HEK293 (cell line): ENCODE results near the gene GJA9.

Experiments used
- BCL11A ChIP-seq: fragments of 450-650 bp; formaldehyde crosslinking; IDR thresholded peaks from 2 replicates; pipeline ENCODE4 v1.5.1; 2016; ENCODE audit warnings: low read depth, missing biosample characterization, missing genetic modification characterization
- ELK4 ChIP-seq: IDR thresholded peaks from 2 replicates; pipeline ENCODE4 v1.6.1; 2011; ENCODE audit warnings: mild to moderate bottlenecking, low read depth, low read length, borderline replicate concordance
- GFI1B ChIP-seq: fragments of 450-650 bp; formaldehyde crosslinking; IDR thresholded peaks from 2 replicates; pipeline ENCODE4 v1.5.1; 2016; ENCODE audit warnings: missing biosample characterization, missing genetic modification characterization
- HOXA7 ChIP-seq: sonication (generic); formaldehyde crosslinking; IDR thresholded peaks from 2 replicates; pipeline ENCODE4 v1.8.1; 2022; ENCODE audit warnings: missing genetic modification reagents, borderline replicate concordance
- KLF8 ChIP-seq: fragments of 450-650 bp; formaldehyde crosslinking; IDR thresholded peaks from 2 replicates; pipeline ENCODE4 v1.5.1; 2016; ENCODE audit warnings: missing biosample characterization, missing genetic modification characterization
- MEIS1 ChIP-seq: sonication (generic); formaldehyde crosslinking; IDR thresholded peaks from 2 replicates; pipeline ENCODE4 v1.8.1; 2022; ENCODE audit warnings: missing genetic modification reagents, mild to moderate bottlenecking, borderline replicate concordance
- MZF1 ChIP-seq: fragments of 450-650 bp; formaldehyde crosslinking; IDR thresholded peaks from 2 replicates; pipeline ENCODE4 v1.5.1; 2017; ENCODE audit warnings: missing biosample characterization, missing genetic modification characterization, borderline replicate concordance
- WT1 ChIP-seq: fragments of 450-650 bp; formaldehyde crosslinking; IDR thresholded peaks from 2 replicates; pipeline ENCODE4 v1.5.1; 2016; ENCODE audit warnings: missing biosample characterization, missing genetic modification characterization
- ZFHX2 ChIP-seq: fragments of 450-650 bp; formaldehyde crosslinking; conservative IDR thresholded peaks from 2 replicates; pipeline ENCODE4 v1.5.1; 2016; ENCODE audit warnings: missing biosample characterization, missing genetic modification characterization
- ZNF138 ChIP-seq: fragments of 450-650 bp; formaldehyde crosslinking; IDR thresholded peaks from 2 replicates; pipeline ENCODE4 v1.5.1; 2016; ENCODE audit warnings: missing biosample characterization, missing genetic modification characterization, borderline replicate concordance
- ZNF16 ChIP-seq: fragments of 450-650 bp; formaldehyde crosslinking; IDR thresholded peaks from 2 replicates; pipeline ENCODE4 v1.5.1; 2016; ENCODE audit warnings: low read depth, missing biosample characterization, missing genetic modification characterization
- ZNF202 ChIP-seq: fragments of 450-650 bp; formaldehyde crosslinking; IDR thresholded peaks from 2 replicates; pipeline ENCODE4 v1.5.1; 2016; ENCODE audit warnings: missing biosample characterization, missing genetic modification characterization, borderline replicate concordance
- ZNF221 ChIP-seq: fragments of 450-650 bp; formaldehyde crosslinking; IDR thresholded peaks from 2 replicates; pipeline ENCODE4 v1.5.1; 2017; ENCODE audit warnings: missing biosample characterization, missing genetic modification characterization, borderline replicate concordance
- ZNF280C ChIP-seq: fragments of 450-650 bp; formaldehyde crosslinking; IDR thresholded peaks from 2 replicates; pipeline ENCODE4 v1.5.1; 2016; ENCODE audit warnings: missing biosample characterization, missing genetic modification characterization
- ZNF280D ChIP-seq: fragments of 450-650 bp; formaldehyde crosslinking; IDR thresholded peaks from 2 replicates; pipeline ENCODE4 v1.5.1; 2016; ENCODE audit warnings: missing biosample characterization, missing genetic modification characterization
- ZNF362 ChIP-seq: fragments of 450-650 bp; formaldehyde crosslinking; IDR thresholded peaks from 2 replicates; pipeline ENCODE4 v1.5.1; 2016; ENCODE audit warnings: missing biosample characterization, missing genetic modification characterization
- ZNF449 ChIP-seq: fragments of 450-650 bp; formaldehyde crosslinking; IDR thresholded peaks from 2 replicates; pipeline ENCODE4 v1.5.1; 2017; ENCODE audit warnings: missing biosample characterization, mild to moderate bottlenecking, missing genetic modification characterization, moderate library complexity
- ZNF596 ChIP-seq: fragments of 450-650 bp; IDR thresholded peaks from 2 replicates; pipeline ENCODE4 v1.5.0; 2018; ENCODE audit warnings: missing biosample characterization, mild to moderate bottlenecking, missing genetic modification characterization, moderate library complexity
- ZNF623 ChIP-seq: fragments of 450-650 bp; formaldehyde crosslinking; IDR thresholded peaks from 2 replicates; pipeline ENCODE4 v1.5.1; 2016; ENCODE audit warnings: missing biosample characterization, missing genetic modification characterization
- ZNF645 ChIP-seq: fragments of 450-650 bp; formaldehyde crosslinking; IDR thresholded peaks from 2 replicates; pipeline ENCODE4; 2016; ENCODE audit warnings: missing biosample characterization, missing genetic modification characterization
- ZNF658 ChIP-seq: fragments of 450-650 bp; formaldehyde crosslinking; IDR thresholded peaks from 2 replicates; pipeline ENCODE4; 2016; ENCODE audit warnings: missing biosample characterization, missing genetic modification characterization
- ZNF670 ChIP-seq: fragments of 450-650 bp; formaldehyde crosslinking; IDR thresholded peaks from 2 replicates; pipeline ENCODE4 v1.5.1; 2016; ENCODE audit warnings: missing biosample characterization, missing genetic modification characterization, low read depth
- ZNF707 ChIP-seq: fragments of 450-650 bp; formaldehyde crosslinking; IDR thresholded peaks from 2 replicates; pipeline ENCODE4 v1.5.1; 2016; ENCODE audit warnings: missing biosample characterization, missing genetic modification characterization
- ZNF791 ChIP-seq: fragments of 450-650 bp; formaldehyde crosslinking; IDR thresholded peaks from 2 replicates; pipeline ENCODE4 v1.5.1; 2016; ENCODE audit warnings: missing biosample characterization, missing genetic modification characterization
- ZSCAN5A ChIP-seq: fragments of 450-650 bp; formaldehyde crosslinking; IDR thresholded peaks from 2 replicates; pipeline ENCODE4 v1.5.1; 2016; ENCODE audit warnings: missing biosample characterization, missing genetic modification characterization

GJA9 gene

GRCh38 chr1:38859561-38860453 is 21.6 kb downstream of the GJA9 start, which contains the start of gene RRAGC (continued):
- TF ChIP-seq GFI1B (tag by site-specific recombination) (no peak), ZNF670 (tag by site-specific recombination) (no peak), ZNF280D (no peak), WT1 (no peak; the same call in none of the 2 replicates), ZNF221 (tag by site-specific recombination) (no peak), MZF1 (tag by site-specific recombination) (no peak), MEIS1 (no peak), ZNF791 (tag by site-specific recombination) (no peak), ZNF707 (tag by site-specific recombination) (no peak), ZNF658 (no peak), ZNF138 (no peak), ZNF449 (tag by site-specific recombination) (peak; percentile 35; the same call in 1 of the 2 replicates), ZFHX2 (peak; percentile 86), ZNF202 (tag by site-specific recombination) (no peak), HOXA7 (CRISPR knock-in tag) (no peak), ZNF645 (tag by site-specific recombination) (no peak), ZNF280C (tag by site-specific recombination) (no peak), ZNF362 (no peak), ZNF623 (no peak), KLF8 (tag by site-specific recombination) (peak; percentile 99), ZSCAN5A (no peak), ZNF16 (tag by site-specific recombination) (no peak), BCL11A (tag by site-specific recombination) (peak; percentile 15; the same call in 1 of the 2 replicates), ZNF596 (no peak), ELK4 (no peak)
